Inflammatory macrophage treated with lipopolysaccharide for 1 hour (primary cell): ENCODE results near the gene NMNAT2.
"Not testable (repeated sequence)": the region's sequence is repeated elsewhere in the genome, so short reads cannot be mapped to it uniquely, and the experiment has no call there.

Experiments
- DNase-seq, 2 donors: peaks; one replicate each; pipeline ENCODE4 v3.0.0-alpha.2; 2020 to 2022

Gene NMNAT2

DNA sequence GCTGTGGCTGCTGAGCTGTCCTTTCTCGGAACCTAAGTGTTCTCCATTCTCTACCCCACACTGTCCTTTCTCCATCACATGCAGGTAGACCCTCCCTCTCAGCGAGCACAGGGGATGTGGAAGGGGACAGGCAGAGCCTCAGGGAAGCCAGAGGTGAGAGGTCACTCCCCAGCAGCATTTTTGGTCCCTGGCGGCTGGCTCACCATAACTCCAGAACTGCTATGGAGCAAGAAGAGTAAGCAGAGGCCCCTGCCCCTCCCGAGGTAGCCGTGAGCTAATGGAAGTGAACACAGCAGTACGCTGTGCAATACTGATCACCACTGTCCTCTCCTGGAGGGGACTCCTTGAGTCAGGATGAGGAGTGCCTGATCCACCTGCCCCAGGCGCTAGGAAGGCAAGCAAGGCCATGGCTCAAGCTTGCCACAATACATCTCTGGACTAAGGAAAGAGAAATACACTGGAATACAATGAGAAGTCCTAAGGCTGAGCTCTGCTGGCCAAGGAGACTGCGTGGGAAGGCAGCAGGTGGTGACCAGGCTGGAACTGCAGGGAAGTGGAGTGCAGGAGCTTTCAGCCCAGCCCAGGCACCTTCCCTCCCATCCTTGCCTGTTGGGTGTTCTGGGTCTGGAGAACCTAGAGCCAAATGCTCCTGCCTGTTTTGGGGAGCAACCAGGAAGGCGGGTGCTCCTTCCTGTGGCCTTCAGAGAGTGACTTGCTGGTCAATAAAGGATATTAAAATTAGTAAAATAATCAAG is 135.9 kb downstream of the NMNAT2 start:
- no peak for DNase-seq

DNA sequence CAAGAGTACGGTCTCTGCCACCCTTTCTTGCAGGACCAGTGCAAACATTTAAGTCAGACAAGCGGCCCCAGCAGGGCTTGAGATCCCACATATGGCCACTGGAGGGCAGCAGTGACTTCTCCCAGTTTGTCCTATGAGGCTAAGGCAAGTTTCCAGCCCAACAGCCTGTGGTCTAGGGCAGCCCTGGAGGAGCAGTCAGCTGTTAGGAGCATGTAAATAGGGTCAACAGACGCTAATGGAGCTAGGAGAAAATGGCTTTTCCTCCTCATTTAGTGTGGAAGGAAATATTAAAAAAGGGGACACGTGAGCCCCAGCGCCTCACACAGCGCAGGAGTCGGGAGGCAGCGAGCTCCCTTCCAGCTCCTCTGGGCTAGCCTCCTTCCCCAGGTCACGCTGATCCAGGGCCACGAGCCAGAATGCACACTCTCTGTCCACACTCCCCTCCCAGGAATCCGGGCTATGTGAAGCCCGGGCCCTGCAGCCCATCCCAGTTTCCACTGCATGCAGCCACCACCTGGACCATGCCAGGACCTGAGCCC is 136.6 kb downstream of the NMNAT2 start:
- peak; percentile 65 to 95 for DNase-seq

- DNase-seq: peak; percentile 62 to 71
Measured at GRCh38 chr1:183281039-183281438, 137.1 kb downstream of the NMNAT2 start.

DNA sequence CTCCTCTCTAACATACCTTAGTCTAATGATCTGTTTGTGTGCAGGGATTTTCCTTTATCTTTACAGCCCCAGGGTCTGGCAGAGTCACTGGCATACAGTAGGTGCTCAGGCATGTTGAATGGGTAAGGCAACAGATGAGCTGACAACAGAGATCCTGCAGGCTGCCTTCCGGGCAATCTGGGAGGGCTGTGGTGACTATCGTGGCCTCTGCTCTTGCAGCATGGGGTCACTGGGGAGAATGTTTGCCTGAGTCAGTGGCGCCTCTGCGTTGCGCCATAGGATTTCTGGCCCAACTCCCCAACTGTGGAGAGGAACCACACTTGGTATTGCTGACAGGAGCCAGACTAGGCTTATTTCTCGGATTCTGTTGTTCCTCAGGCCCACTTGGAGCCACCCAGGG is 138.3 kb downstream of the NMNAT2 start:
- DNase-seq: peak; percentile 87 to 89

DNA sequence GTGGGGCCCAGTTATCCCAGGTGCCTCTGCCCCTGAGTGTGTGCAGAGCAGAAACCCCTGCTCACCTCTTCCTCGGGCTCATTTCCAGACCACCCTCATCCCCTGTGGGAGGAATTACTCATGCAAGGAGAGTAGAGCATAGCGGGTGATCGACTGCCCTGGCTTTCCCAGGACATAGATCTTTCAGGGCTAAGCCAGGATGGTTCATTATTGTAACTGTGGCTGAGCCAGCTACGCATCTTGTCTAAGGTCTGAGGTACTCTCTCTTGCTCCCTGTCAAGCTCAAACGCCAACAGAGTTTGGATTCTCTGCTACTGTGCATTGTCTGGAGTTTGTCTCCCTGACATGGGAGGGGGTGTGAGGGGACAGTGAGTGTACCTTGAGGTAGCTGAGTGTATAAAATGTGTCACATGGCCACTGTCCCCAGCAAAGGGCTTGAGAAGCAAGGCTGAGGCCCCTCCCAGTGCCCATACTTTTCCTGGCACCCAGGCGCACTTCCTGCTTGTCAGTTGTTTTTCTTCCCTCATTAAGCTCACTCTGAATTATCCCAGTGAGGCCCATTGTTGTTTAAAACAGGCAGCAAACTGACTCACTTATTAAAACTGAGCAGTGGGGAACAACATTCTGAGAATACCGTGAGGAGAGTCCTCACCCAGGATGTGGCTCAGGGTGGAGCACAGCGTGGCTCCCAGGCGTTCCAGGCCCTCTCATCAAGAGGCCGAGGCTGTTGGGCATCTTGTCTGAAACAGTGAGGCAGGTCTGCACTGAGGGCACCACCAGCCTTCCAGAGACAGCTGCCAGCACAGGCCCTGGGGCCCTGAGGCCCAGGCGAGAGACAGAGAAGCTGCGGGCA is 139.2 kb downstream of the NMNAT2 start:
- peak in 1 of 2 donors; percentile 9 for DNase-seq

- DNase-seq: no peak
Measured at GRCh38 chr1:183277821-183278738, 140.1 kb downstream of the NMNAT2 start.

GRCh38 chr1:183276386-183277080 is 141.6 kb downstream of the NMNAT2 start:
- no peak for DNase-seq

DNA sequence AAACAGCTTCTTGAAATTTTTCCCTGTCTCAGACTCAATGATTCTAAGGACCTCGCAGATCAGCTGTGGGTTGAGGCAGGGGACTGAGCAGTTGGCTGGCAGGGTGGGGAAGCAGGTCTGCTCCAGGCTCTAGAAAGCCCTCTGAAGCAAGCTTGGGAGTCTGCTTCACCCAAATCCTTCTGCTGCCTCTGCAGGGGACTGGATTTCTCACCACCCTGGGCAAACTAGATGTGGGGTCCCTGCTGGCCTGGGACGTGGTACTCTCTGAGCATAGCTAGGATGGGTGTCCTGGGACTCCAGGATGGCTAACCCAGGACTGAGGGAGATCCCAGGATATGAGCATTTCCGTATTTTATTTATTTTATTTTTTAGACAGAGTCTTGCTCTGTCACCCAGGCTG is 142.9 kb downstream of the NMNAT2 start:
- DNase-seq: no peak

DNA sequence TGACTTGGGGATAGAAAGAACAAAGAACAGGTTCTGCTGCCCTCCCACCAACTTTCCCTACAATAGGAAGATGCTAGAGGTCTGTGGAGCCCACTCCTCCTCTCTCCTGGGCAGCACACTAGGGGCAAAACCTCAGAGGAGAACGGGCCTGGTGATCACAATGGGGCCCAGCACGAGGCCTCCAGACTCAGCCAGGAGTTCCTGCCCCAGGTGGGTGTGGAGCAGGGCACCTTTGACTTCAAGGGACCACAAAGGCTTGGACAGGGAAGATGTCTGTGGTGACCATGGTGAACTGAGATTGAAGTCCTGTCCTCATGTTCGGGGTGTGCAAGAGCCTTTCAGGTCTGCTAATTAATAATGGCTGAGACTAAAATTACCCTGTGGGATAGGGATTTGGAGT is 143.3 kb downstream of the NMNAT2 start:
- DNase-seq: no peak

- DNase-seq: not testable (repeated sequence)
Measured at GRCh38 chr1:183273984-183274383, 144.2 kb downstream of the NMNAT2 start.

- DNase-seq: no peak
Measured at GRCh38 chr1:183273300-183273699, 144.9 kb downstream of the NMNAT2 start.

- DNase-seq: no peak
Measured at GRCh38 chr1:183272390-183272848, 145.8 kb downstream of the NMNAT2 start.

GRCh38 chr1:183270541-183271141 is 147.5 kb downstream of the NMNAT2 start:
- peak; percentile 7 to 68 for DNase-seq

DNA sequence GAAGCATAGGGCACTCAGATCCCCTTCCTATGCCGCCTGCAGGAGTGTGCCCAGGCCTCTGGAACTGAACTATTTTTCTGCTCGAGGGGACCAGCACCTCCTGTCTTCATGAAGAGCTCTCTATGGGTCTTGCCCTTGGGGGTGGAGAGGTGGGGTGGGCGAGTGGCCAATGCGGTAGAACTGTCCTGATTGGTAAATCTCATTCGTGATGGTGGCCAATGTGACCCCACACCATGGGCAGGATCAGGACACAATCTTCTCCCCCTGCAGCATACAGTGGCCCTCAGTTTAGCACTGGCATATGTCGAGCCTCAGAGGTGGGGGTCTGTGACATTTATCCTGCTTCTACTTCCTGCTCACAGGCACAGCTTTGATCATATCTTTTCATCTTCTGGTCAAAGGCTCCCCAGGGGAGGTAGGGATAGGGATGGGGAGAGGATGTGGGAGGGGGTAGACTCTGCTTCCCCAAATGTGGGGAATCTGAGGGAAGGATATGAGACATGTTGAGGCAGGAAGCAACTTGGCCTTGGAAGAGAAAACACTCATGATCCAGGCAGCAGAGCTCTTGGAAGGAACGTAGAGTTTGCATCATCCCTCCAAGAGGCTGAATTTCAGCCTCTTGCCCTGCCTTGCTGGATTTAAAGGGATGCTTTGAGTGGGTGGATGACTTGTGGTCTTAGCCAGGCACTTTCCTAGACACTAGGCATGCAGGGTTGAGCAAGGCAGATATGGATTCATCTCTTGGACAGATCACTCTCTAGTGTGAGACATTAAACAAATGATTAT is 150.3 kb downstream of the NMNAT2 start:
- DNase-seq: peak in 1 of 2 donors; percentile 48

GRCh38 chr1:183263886-183264602 is 154.1 kb downstream of the NMNAT2 start:
- no peak for DNase-seq

GRCh38 chr1:183262628-183263200 is 155.5 kb downstream of the NMNAT2 start:
- no peak for DNase-seq

DNA sequence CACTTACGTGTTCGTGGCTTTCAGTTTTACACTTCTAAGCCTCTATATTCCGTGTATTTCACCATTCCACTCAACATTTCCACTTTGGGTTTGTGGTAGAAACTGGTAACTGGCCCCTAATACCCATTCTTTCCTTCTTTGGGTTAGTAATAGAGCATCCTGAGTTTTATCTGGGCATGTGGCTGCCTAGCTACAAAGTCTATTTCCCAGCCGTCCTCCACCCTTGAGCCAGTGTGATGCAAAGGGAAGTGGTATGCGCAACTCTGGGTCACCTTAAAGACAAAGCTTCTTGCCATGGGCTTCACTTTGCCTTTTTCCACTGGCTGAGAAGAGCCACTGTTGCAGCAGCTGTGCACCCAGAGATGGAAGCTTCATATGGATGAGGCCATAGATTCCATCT is 158.3 kb downstream of the NMNAT2 start:
- DNase-seq: no peak

GRCh38 chr1:183255073-183255472 is 163.1 kb downstream of the NMNAT2 start:
- no peak for DNase-seq

DNA sequence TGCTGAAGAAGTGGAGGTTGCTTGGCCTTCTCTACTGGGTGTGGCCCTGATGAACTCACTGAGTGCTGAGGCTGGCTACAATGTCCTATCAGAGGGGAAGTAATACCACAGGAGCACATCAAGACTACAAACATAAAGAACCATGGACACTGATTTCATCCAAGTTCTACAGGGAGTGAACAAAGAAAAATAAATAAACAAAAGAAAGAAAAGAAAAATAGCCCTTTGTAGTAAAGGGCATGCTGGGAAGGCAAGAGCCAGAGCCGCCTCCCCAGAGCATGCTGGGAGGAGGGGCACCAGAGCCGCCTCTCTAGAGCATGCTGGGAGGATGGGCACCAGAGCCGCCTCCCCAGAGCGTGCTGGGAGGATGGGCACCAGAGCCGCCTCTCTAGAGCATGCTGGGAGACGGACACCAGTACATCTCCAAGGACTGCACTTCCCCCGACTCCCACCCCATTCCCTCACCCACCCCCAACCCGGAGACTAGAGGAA is 166.2 kb downstream of the NMNAT2 start:
- no peak for DNase-seq
